GM12892 (cell line): ENCODE results near the gene AOC3.
"Not testable (repeated sequence)": the region's sequence is repeated elsewhere in the genome, so short reads cannot be mapped to it uniquely, and the experiment has no call there.

Source experiments
- DNase-seq: peaks from one replicate; pipeline ENCODE4 v3.0.0; 2011; ENCODE audit not compliant: insufficient read length
- FAIRE-seq: peaks from 2 replicates; lab custom pipeline; 2011; peaks lifted over from hg19 to GRCh38; lab: Jason Lieb, UNC
- POLR2A ChIP-seq: IDR thresholded peaks from 2 replicates; pipeline ENCODE4 v1.6.1; 2011; ENCODE audit warnings: low read depth, low read length, control low read depth
- POLR2AphosphoS5 ChIP-seq: IDR thresholded peaks from 2 replicates; pipeline ENCODE4 v1.6.1; 2011; ENCODE audit warnings: low read depth, low read length, control low read depth
- TAF1 ChIP-seq: IDR thresholded peaks from 2 replicates; pipeline ENCODE4 v1.6.1; 2011; ENCODE audit warnings: low read depth, mild to moderate bottlenecking, control low read depth, low read length, borderline replicate concordance

Gene AOC3

GRCh38 chr17:42886283-42887176, 35.5 kb downstream of the AOC3 start:
- DNase-seq (no peak), FAIRE-seq (no peak)
- TF ChIP-seq POLR2AphosphoS5 (no peak), POLR2A (no peak), TAF1 (no peak)

GRCh38 chr17:42889809-42890208, 38.8 kb downstream of the AOC3 start:
- FAIRE-seq, result no peak
- DNase-seq, result no peak
- no peak for TF ChIP-seq TAF1
- no peak for TF ChIP-seq POLR2A
- no peak for TF ChIP-seq POLR2AphosphoS5

- DNase-seq (no peak), FAIRE-seq (no peak)
- no peak for TF ChIP-seq POLR2AphosphoS5
- TF ChIP-seq TAF1, result no peak
- no peak for TF ChIP-seq POLR2A
These were observed 40.6 kb downstream of the AOC3 start for GRCh38 chr17:42891539-42892152.

GRCh38 chr17:42893359-42893758, 42.4 kb downstream of the AOC3 start:
- no peak for TF ChIP-seq POLR2AphosphoS5
- FAIRE-seq, result no peak
- no peak for DNase-seq

GRCh38 chr17:42894283-42895184, 43.5 kb downstream of the AOC3 start:
- no peak for DNase-seq
- TF ChIP-seq TAF1 (no peak), POLR2AphosphoS5 (no peak), POLR2A (no peak)
- no peak for FAIRE-seq

GRCh38 chr17:42895185-42895555, 44.2 kb downstream of the AOC3 start:
- DNase-seq, result no peak
- TF ChIP-seq POLR2A (no peak), POLR2AphosphoS5 (no peak), TAF1 (no peak)
- FAIRE-seq, result no peak

GRCh38 chr17:42898147-42898811, 47.3 kb downstream of the AOC3 start:
- DNase-seq, result no peak

GRCh38 chr17:42899981-42900380, 49.0 kb downstream of the AOC3 start:
- not testable (repeated sequence) for DNase-seq, FAIRE-seq

More at GRCh38 chr17:42898147-42898811, 47.3 kb downstream of the AOC3 start:
- no peak for FAIRE-seq
- TF ChIP-seq POLR2AphosphoS5 (no peak), POLR2A (no peak), TAF1 (no peak)

GRCh38 chr17:42900460-42901331, 49.7 kb downstream of the AOC3 start, which contains the start of gene G6PC1:
TSS of gene G6PC1 (plus strand) at chr17:42900799. CDS start at chr17:42900877, 78 bp downstream.
- no peak for TF ChIP-seq POLR2A
- TF ChIP-seq TAF1, result no peak
- no peak for TF ChIP-seq POLR2AphosphoS5
- FAIRE-seq, result no peak
- DNase-seq, result no peak
